Testis (tissue), 2 donors: ENCODE measurements around the gene ABCC8.

Source experiments
- POLR2A ChIP-seq: fragments of 450-650 bp; IDR thresholded peaks from one replicate; pipeline ENCODE4 v1.6.1; 2017; ENCODE audit warnings: antibody characterized with exemption, mild to moderate bottlenecking, moderate library complexity
- TF ChIP-seq, protein P1 (sequence below), 3 experiments: fragments of 450-650 bp in 2 of 3; fragments of 200-600 bp in 1 of 3; sonication (generic) in 1 of 3; IDR thresholded peaks; one replicate each; pipeline ENCODE4 v1.5.1; 2016 to 2019; ENCODE audit warnings: antibody characterized with exemption in 3 of 3, mild to moderate bottlenecking in 2 of 3, moderate library complexity in 1 of 3

GRCh38 chr11:17443000-17443399 lies 33.6 kb downstream of the ABCC8 start:
- TF ChIP-seq, protein P1, sequence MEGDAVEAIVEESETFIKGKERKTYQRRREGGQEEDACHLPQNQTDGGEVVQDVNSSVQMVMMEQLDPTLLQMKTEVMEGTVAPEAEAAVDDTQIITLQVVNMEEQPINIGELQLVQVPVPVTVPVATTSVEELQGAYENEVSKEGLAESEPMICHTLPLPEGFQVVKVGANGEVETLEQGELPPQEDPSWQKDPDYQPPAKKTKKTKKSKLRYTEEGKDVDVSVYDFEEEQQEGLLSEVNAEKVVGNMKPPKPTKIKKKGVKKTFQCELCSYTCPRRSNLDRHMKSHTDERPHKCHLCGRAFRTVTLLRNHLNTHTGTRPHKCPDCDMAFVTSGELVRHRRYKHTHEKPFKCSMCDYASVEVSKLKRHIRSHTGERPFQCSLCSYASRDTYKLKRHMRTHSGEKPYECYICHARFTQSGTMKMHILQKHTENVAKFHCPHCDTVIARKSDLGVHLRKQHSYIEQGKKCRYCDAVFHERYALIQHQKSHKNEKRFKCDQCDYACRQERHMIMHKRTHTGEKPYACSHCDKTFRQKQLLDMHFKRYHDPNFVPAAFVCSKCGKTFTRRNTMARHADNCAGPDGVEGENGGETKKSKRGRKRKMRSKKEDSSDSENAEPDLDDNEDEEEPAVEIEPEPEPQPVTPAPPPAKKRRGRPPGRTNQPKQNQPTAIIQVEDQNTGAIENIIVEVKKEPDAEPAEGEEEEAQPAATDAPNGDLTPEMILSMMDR (IDR thresholded peaks at IDR 0.05), result no peak
- no peak for TF ChIP-seq POLR2A
